ENCODE measurements around the gene BNIPL. TPM values are rescaled to one million over a fixed set of nuclear protein-coding genes. Genes with fewer than 3 reads are reported as not detected.

Gene BNIPL
- polyA plus RNA-seq, 1 donor = 1.1 TPM

DNA sequence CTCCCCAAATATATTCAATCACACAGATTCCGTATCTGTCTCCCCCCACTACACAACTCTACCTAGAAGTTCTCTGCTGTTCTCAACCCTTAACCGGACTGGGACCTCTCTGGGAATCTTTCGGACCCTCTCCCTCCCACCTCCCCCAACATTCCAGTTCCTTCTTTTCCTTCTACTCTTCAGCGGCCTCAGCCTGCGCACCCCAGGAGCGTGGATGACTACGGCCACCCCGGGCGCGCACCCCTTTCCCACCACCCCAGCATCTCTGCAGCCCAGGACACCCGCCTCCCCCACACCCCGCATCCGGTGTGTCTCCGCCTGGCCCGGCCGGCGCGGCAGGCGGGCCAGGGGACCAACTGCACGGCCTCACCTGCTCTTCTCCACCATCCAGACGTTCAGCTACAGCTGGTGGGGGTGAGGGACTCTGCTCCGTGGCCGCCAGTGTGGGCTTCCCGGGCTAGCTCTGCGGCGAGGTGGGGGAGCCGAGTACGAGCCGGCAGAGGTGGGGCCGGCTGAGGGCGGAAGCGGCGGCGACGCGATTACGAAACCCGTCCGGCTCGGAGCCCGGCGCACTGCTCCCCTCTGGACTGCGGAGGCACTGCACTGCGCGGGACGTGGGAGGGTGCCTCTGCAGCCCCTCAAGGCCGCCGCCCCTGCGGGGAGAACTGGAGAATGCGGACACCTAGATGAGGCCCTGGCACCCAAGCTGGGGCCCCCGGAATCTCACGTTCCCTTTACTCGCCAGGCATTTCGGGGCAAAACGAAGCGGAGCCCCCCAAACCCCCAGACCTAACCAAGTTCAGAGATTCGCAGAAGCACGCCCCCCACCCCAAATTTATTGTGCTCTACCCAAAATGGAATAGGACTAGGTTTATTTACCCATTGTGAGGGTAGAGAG lies 23.0 kb downstream of the BNIPL start, which contains the start of gene CDC42SE1:
CDC42SE1 (minus strand) TSS at position 514 of the 898 bp plus-strand sequence. CDS start 3,892 bp downstream, outside the sequence.
- peak; percentile 91 for DNase-seq

DNA sequence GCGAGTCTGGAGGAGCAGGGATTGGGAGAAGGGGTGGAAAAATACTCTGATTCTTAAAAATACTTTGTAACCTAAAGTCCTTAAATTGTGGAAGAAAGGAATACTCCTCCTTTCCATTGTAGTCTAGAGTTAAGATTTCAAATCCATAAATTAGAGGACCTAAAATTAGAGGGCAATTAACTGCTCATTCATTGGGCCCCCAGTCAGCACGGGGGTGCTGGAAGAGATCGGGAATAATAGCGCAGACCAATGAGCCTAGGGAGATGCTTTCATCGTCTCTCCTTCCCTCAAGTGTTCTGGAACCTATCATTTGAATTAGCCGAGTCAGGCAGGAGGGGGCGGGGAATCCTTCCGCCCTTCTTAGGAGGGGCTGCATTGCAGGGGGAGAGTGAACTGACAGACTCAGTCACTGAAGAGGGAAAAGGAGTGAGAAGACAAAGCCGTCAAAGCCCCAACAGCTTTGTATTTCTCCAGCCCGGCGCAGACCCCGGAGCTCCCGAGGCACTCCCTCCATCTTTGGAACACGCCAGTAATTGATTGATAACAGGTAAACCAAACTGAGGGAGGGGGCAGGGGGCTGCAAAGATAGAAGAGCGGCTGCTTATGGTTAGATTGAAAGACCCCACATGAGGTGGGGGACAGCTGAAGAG lies 23.7 kb downstream of the BNIPL start, which contains the start of gene MLLT11:
MLLT11 (plus strand) TSS at position 391 of the 650 bp plus-strand sequence. CDS start 6,828 bp downstream, outside the sequence.
- peak; percentile 82 for DNase-seq

DNA sequence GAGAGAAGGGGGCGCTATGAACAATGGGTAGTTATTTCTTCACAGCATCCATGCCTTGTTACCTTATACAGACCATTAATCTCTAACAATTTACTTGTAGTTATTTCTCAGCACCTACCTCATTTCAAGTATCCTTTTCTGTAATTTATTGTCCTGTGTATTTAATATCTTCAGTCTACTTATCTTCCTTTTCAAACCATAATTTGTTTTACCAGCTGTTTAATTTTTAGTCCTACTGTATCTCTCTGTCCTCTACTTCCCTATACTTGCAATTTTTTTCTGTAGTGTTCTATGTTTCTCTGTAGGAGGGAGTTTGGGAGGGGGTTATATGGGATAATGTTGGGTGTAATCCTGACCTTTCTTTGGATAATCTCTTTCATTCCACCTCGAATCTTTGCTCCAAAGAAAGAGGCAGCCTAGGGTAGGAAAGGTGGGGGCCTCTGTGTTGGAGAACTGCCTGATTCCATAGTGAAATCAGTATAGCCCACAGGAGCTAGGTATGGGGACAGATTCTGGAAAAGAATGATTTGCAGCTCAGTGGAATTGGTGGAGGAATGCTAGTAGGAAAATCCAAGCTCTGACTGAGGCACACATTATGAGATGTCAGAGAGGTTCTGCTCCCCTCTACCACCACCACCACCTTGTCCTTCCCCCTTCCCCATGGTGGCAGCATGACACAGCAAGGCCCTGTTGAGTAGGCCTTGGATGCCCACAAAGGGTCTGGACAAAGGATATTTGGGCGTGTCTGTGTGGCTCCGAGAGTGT lies 24.5 kb downstream of the BNIPL start:
- no peak for DNase-seq

DNA sequence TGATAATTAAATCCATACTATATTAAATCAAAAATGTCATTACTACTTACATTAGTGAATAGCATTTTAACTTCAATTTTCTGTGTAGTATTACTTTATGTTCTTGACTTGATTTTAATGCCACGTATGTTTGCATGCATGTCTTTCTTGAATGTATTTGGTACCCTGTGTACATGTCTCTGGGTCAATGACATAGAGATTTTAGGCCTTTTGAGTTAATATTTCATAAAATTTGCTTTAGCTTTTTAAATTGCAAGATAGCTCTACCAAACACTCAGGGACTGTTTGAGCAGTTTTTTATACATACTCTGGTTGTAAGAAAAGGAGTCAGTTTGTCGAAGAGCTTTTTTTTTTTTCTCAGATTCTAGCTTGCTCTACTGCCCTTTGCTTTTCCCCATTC lies 25.3 kb downstream of the BNIPL start:
- DNase-seq = no peak

DNA sequence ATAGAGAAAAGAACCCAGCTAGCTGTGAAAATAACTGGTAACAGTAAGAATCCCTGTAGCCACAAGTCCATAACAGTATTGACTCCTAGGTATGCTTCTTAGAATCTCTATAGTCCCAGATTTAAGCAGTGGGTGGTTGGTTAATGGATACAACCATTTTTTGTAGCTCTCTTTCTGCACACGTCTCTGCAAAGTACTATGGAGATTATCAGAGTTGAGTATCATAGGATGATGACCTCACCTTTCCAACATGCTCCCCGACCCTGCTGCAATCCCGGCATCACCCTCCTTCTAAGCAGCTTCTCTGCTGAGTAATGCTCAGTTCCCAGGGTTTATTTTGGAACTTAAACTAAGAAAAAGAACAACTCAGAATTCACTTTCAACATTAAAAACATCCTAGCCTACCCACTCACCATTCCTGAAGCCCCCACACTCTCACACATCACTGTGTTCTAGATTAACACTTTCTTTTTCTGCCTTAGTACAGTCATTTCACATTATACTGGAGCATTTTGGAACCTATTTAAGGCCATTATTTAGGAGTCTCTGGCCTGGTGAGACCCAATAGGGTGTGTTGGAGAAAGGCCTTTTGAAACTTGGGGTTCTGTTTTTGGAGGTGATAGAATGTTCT lies 26.5 kb downstream of the BNIPL start:
- no peak for DNase-seq

DNA sequence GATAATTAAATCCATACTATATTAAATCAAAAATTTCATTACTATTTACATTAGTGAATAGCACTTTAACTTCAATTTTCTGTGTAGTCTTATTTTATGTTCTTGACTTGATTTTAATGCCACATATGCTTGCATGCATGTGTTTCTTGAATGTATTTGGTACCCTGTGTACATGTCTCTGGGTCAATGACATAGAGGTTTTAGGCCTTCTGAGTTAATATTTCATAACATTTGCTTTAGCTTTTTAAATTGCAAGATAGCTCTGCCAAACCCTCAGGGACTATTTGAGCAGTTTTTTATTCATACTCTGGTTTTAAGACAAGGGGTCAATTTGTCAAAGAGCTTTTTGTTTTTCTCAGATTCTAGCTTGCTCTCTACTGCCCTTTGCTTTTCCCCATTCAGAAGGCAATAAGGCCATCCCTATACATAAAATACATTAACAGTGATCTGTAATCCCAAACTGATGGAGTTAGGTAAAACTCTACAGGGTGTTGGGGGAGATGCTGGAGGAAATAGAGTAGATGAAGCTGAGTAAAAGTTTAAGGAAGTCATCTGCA lies 28.8 kb downstream of the BNIPL start:
- DNase-seq = no peak

DNA sequence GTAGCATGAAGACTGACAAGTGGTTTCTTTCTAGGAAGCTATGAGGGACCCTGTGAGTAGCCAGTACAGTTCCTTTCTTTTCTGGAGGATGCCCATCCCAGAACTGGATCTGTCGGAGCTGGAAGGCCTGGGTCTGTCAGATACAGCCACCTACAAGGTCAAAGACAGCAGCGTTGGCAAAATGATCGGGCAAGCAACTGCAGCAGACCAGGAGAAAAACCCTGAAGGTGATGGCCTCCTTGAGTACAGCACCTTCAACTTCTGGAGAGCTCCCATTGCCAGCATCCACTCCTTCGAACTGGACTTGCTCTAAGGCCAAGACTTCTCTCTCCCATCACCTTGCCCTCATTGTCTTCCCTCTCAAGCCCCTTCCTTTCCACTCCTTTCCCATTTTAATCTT lies 30.8 kb downstream of the BNIPL start:
- no peak for DNase-seq

DNA sequence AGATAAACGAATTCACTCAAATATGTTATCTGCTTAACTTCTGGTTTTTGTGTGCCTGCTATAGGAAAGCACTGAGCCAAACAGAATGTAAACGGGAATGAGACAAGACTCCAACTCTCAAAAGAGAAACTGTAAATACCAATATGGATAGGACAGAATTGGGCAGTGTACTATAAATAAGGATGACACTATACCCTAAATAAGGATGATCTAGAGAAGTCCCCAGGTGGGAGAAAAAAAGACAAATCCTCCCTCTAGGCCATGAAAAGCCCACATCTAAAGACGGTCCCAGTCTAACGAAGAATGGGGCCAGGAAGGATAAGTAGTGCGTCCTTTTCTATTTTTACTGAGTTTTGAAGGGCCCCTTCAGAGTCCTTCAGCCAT lies 32.7 kb downstream of the BNIPL start:
- no peak for DNase-seq

DNA sequence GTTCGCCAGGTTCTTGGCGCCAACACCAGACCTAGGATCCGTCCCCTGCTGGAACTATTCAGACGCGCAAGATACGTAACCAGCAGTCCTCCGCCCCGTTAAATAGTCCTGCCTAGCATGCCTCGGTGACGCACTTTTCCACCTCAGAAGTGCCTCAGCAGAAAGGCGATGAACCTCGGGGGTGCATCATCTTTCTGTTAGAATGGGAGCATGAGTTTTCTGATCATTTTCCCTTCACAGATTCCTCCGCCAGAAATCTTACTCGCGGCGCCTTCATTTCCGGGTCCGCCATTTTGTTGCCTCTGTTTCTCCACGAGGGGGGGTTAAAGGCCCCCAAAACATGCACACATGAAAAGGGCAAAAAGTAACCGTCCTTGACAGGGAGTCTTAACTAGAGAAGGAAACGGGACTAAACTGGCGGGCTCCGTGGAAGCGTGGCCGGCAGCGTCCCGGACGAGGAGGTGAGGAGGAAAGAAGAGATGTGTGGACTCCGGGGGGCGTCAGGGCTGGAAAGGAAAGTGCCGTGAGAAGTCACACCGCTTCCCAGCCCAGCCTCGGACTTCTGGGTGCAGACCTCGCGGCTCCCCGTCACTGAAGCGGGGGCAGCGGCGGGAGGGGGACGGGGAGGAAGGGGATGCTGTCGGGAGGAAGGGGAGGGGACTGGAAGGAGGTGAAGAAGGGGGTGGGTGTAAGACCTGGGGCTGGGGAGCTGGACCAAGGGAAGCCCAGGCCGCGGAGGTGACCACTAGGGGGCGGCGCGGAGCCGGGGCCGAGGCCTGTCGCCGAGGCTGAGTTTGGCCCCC lies 34.3 kb downstream of the BNIPL start, which contains the start of gene GABPB2:
GABPB2 (plus strand) TSS at position 288 of the 803 bp plus-strand sequence. CDS start 17,429 bp downstream, outside the sequence.
- peak; percentile 97 for DNase-seq

DNA sequence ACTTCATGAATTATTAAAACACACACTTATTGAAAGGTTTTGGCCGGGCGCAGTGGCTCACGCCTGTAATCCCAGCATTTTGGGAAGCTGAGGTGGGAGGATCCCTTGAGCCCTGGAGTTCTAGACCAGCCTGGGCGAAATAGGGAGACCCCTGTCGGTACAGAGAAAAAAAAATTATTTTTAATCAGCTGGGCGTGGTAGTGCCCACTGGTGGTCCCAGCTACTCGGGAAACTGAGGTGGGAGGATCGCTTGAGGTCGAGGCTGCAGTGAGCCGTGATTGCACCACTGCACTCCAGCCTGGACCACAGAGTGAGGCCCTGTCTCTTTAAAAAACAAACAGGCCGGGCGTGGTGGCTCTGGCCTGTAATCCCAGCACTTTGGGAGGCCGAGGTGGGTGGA lies 35.8 kb downstream of the BNIPL start:
- no peak for DNase-seq

DNA sequence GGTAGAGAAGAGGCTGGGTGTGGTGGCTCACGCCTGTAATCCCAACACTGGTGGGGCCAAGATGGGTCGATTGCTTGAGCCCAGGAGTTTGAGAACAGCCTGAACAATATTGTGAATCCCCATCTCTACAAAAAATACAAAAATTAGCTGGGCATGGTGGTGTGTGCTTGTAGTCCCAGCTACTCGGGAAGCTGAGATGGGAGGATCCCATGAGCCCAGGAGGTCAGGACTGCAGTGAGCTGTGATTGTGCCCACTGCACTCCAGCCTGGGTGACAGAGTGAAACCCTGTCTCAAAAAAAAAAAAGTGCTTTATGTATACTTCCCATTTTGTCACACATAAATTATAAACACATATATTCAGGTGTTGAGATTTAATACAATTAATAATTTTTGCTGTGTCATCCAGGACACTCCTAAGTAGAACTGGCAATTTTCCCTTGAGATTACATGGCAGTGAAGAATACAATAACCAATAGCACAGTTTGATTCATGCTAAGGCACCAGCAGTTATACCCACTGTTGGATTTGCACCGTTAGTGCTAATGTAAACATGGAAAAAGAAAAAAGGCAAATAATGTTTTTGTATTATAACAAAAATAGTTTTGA lies 49.7 kb downstream of the BNIPL start:
- DNase-seq = no peak

Other genes starting within 250 kb of the BNIPL start
- 44.8 TPM for gene CTSK, start 228.3 kb upstream of the BNIPL start, polyA plus RNA-seq (ENCODE audit: insufficient read length)
- 34.4 TPM for gene ARNT, start 160.0 kb upstream of the BNIPL start, polyA plus RNA-seq (ENCODE audit: insufficient read length)
- not detected for gene CTXND2, start 149.4 kb upstream of the BNIPL start, polyA plus RNA-seq (ENCODE audit: insufficient read length)
- 45.0 TPM for gene SETDB1, start 110.2 kb upstream of the BNIPL start, polyA plus RNA-seq (ENCODE audit: insufficient read length)
- gene CERS2, start 61.8 kb upstream of the BNIPL start, polyA plus RNA-seq (ENCODE audit: insufficient read length) = 69.0 TPM
- 3.8 TPM for gene ANXA9, start 54.3 kb upstream of the BNIPL start, polyA plus RNA-seq (ENCODE audit: insufficient read length)
- gene MINDY1, start 29.7 kb upstream of the BNIPL start, polyA plus RNA-seq (ENCODE audit: insufficient read length) = 24.4 TPM
- 27.1 TPM for gene PRUNE1, start 28.1 kb upstream of the BNIPL start, polyA plus RNA-seq (ENCODE audit: insufficient read length)
- 6.0 TPM for gene C1orf56, start 11.2 kb downstream of the BNIPL start, polyA plus RNA-seq (ENCODE audit: insufficient read length)
- 60.6 TPM for gene CDC42SE1, start 23.0 kb downstream of the BNIPL start, polyA plus RNA-seq (ENCODE audit: insufficient read length)
- gene MLLT11, start 23.8 kb downstream of the BNIPL start, polyA plus RNA-seq (ENCODE audit: insufficient read length) = 11.1 TPM
- gene GABPB2, start 34.2 kb downstream of the BNIPL start, polyA plus RNA-seq (ENCODE audit: insufficient read length) = 7.0 TPM
- 120 TPM for gene SEMA6C, start 110.0 kb downstream of the BNIPL start, polyA plus RNA-seq (ENCODE audit: insufficient read length)
- gene TNFAIP8L2, start 120.1 kb downstream of the BNIPL start, polyA plus RNA-seq (ENCODE audit: insufficient read length) = 2.5 TPM
- 12.2 TPM for gene LYSMD1, start 129.3 kb downstream of the BNIPL start, polyA plus RNA-seq (ENCODE audit: insufficient read length)
- gene SCNM1, start 129.6 kb downstream of the BNIPL start, polyA plus RNA-seq (ENCODE audit: insufficient read length) = 36.7 TPM
- 27.4 TPM for gene TMOD4, start 139.4 kb downstream of the BNIPL start, polyA plus RNA-seq (ENCODE audit: insufficient read length)
- 45.4 TPM for gene VPS72, start 153.6 kb downstream of the BNIPL start, polyA plus RNA-seq (ENCODE audit: insufficient read length)
- 43.5 TPM for gene PIP5K1A, start 162.0 kb downstream of the BNIPL start, polyA plus RNA-seq (ENCODE audit: insufficient read length)
- 121 TPM for gene PSMD4, start 218.1 kb downstream of the BNIPL start, polyA plus RNA-seq (ENCODE audit: insufficient read length)
- gene ZNF687, start 245.7 kb downstream of the BNIPL start, polyA plus RNA-seq (ENCODE audit: insufficient read length) = 13.5 TPM

All from hindlimb muscle (tissue), 1 donor.